Activated T-helper 17 cell treated with anti-CD3 and anti-CD28 coated beads, Interleukin-2, amount 50 U/mL, for 72 hours (primary cell): ENCODE results near the gene KRTAP19-7. TPM values are rescaled to one million over a fixed set of nuclear protein-coding genes. Genes with fewer than 3 reads are reported as not detected.

Source experiments
- ATAC-seq: fragments of 150-1000 bp; cut with Tn5 transposase; replicated peaks from 2 replicates; pipeline ENCODE4 v1.10.0; 2021; ENCODE audit warnings: mild to moderate bottlenecking, moderate library complexity
- H3K27ac Mint-ChIP-seq: one replicate; pipeline ENCODE4 v1.8.0; 2022; ENCODE audit warnings: mixed read lengths
- H3K27me3 Mint-ChIP-seq: one replicate; pipeline ENCODE4 v1.8.0; 2022; ENCODE audit warnings: mixed read lengths
- H3K36me3 Mint-ChIP-seq: one replicate; pipeline ENCODE4 v1.8.0; 2022; ENCODE audit warnings: low read depth, mild to moderate bottlenecking, mixed read lengths
- H3K4me1 Mint-ChIP-seq: one replicate; pipeline ENCODE4 v1.8.0; 2022; ENCODE audit warnings: mixed read lengths
- H3K4me3 Mint-ChIP-seq: one replicate; pipeline ENCODE4 v1.8.0; 2022; ENCODE audit warnings: mild to moderate bottlenecking, mixed read lengths
- H3K9me3 Mint-ChIP-seq: one replicate; pipeline ENCODE4 v1.8.0; 2022; ENCODE audit warnings: mixed read lengths
- total RNA-seq, 2 donors: library from RNA; stranded (reverse); gene quantifications; one replicate each; pipeline ENCODE4 v1.2.3, GENCODE V29; 2022

Gene KRTAP19-7
- total RNA-seq, 2 donors from 2014 or later = not detected

- H3K27me3 Mint-ChIP-seq = peaks cover 13% of the 10 kb centered on the region
- ATAC-seq = no peak
- H3K4me1 Mint-ChIP-seq = no peaks in the 10 kb centered on the region
These were observed 8.3 kb downstream of the KRTAP19-7 start for GRCh38 chr21:30552782-30553181.

DNA sequence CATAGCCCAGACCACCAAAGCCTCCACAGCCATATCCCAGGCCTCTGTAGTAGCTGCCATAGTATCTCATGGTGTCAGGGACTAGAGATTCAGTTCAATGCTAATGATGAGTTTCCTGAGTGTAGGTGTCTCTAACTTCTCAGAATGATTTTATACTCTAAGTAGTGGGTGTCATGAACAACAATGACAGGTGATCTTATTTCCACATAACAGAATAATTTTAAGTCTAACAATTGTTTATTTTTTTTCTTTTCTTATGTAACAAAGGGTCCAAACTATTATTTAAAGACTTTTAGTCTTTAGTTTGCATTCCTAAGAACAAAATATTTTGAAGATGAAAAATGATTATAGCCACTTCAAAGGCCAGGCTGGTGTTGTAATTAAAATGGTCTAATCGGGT lies 19.4 kb downstream of the KRTAP19-7 start, which contains the start of gene KRTAP19-6:
TSS of gene KRTAP19-6 (minus strand) at position 101 of the 400 bp plus-strand sequence. CDS start at position 70, 31 bp downstream.
- peaks cover 4% of the 10 kb centered on the region for H3K9me3 Mint-ChIP-seq
- H3K4me1 Mint-ChIP-seq = no peaks in the 10 kb centered on the region
- no peaks in the 10 kb centered on the region for H3K27me3 Mint-ChIP-seq
- no peak within 1 kb of the TSS for H3K27ac Mint-ChIP-seq
- H3K36me3 Mint-ChIP-seq = no peaks in the 10 kb centered on the region
- no peak for ATAC-seq
- H3K4me3 Mint-ChIP-seq = no peak within 1 kb of the TSS

More at GRCh38 chr21:30552782-30553181, 8.3 kb downstream of the KRTAP19-7 start:
- H3K9me3 Mint-ChIP-seq = peaks cover 11% of the 10 kb centered on the region
- no peak overlapping the region for H3K27ac Mint-ChIP-seq
- no peaks in the 10 kb centered on the region for H3K36me3 Mint-ChIP-seq
- no peak overlapping the region for H3K4me3 Mint-ChIP-seq

DNA sequence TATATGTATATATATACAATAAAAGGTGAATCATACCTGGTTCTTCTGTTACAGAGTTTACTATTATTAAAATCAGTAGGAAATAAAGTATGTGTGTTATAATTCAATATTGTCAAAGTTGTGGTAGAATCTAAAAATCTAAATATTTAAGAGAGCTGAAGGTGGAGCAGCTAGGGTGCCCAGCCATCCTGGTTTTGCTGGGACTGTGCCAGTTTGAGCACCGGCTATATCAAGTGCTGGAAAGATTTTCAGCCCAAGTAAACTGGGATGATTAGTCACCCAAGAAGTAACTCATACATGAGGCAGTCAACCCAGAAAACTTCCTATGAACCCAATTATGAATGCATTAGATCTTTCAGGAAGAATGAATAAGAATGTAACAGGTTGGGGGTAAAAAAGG lies 42.2 kb downstream of the KRTAP19-7 start:
- Mint-ChIP-seq H3K36me3 (no peaks in the 10 kb centered on the region), H3K4me1 (no peaks in the 10 kb centered on the region), H3K4me3 (no peak overlapping the region), H3K27ac (no peak overlapping the region), H3K27me3 (no peaks in the 10 kb centered on the region), H3K9me3 (peaks cover 4% of the 10 kb centered on the region)
- no peak for ATAC-seq

DNA sequence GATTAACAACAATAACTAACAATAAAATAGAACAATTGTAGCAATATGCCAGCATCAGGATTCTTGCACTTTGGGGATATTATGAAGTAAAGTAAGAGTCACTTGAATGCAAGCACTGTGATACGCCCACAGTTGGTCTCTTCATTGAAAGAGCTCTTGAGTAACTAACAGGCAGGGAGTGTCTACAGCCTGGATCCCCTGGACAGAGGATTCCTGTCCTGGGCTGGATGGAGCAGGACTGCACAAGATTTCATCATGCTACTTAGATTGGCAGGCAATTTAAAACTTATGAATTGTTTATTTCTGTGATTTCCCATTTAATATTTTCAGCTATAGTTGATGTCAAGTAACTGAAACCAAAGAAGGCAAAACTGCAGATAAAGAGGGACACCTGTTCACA lies 45.4 kb downstream of the KRTAP19-7 start:
- Mint-ChIP-seq H3K4me3 (no peak overlapping the region), H3K27ac (no peak overlapping the region), H3K4me1 (no peaks in the 10 kb centered on the region), H3K36me3 (no peaks in the 10 kb centered on the region), H3K9me3 (peaks cover 4% of the 10 kb centered on the region), H3K27me3 (no peaks in the 10 kb centered on the region)
- ATAC-seq = no peak

Other genes with a start within 250 kb of the KRTAP19-7 start
- gene KRTAP26-1, start 241.0 kb downstream of the KRTAP19-7 start, total RNA-seq = not detected
- not detected for gene KRTAP27-1, start 223.6 kb downstream of the KRTAP19-7 start, total RNA-seq
- gene KRTAP23-1, start 212.7 kb downstream of the KRTAP19-7 start, total RNA-seq = not detected
- gene KRTAP13-2, start 189.0 kb downstream of the KRTAP19-7 start, total RNA-seq = not detected
- gene KRTAP13-1, start 165.3 kb downstream of the KRTAP19-7 start, total RNA-seq = not detected
- gene KRTAP13-3, start 135.4 kb downstream of the KRTAP19-7 start, total RNA-seq = not detected
- not detected for gene KRTAP13-4, start 131.1 kb downstream of the KRTAP19-7 start, total RNA-seq
- gene KRTAP15-1, start 121.0 kb downstream of the KRTAP19-7 start, total RNA-seq = not detected
- gene KRTAP19-1, start 80.9 kb downstream of the KRTAP19-7 start, total RNA-seq = not detected
- gene KRTAP19-2, start 73.9 kb downstream of the KRTAP19-7 start, total RNA-seq = not detected
- not detected for gene KRTAP19-3, start 69.3 kb downstream of the KRTAP19-7 start, total RNA-seq
- not detected for gene KRTAP19-4, start 64.1 kb downstream of the KRTAP19-7 start, total RNA-seq
- not detected for gene KRTAP19-5, start 59.2 kb downstream of the KRTAP19-7 start, total RNA-seq
- not detected for gene KRTAP19-6, start 19.4 kb downstream of the KRTAP19-7 start, total RNA-seq
- gene KRTAP22-2, start 29.1 kb upstream of the KRTAP19-7 start, total RNA-seq = not detected
- gene KRTAP6-3, start 31.1 kb upstream of the KRTAP19-7 start, total RNA-seq = not detected
- not detected for gene KRTAP6-2, start 37.6 kb upstream of the KRTAP19-7 start, total RNA-seq
- not detected for gene KRTAP22-1, start 39.8 kb upstream of the KRTAP19-7 start, total RNA-seq
- gene KRTAP6-1, start 52.6 kb upstream of the KRTAP19-7 start, total RNA-seq = not detected
- not detected for gene KRTAP20-1, start 55.1 kb upstream of the KRTAP19-7 start, total RNA-seq
- not detected for gene KRTAP20-4, start 59.3 kb upstream of the KRTAP19-7 start, total RNA-seq
- not detected for gene KRTAP20-2, start 73.9 kb upstream of the KRTAP19-7 start, total RNA-seq
- gene KRTAP20-3, start 81.5 kb upstream of the KRTAP19-7 start, total RNA-seq = not detected
- not detected for gene KRTAP21-3, start 157.5 kb upstream of the KRTAP19-7 start, total RNA-seq
- gene KRTAP21-2, start 185.9 kb upstream of the KRTAP19-7 start, total RNA-seq = not detected
- not detected for gene KRTAP21-1, start 194.1 kb upstream of the KRTAP19-7 start, total RNA-seq